ENCODE measurements around the gene ANKRD63. TPM values are rescaled to one million over a fixed set of nuclear protein-coding genes. Genes with fewer than 3 reads are reported as not detected.

The ANKRD63 gene
- total RNA-seq, 1 donor: not detected

DNA sequence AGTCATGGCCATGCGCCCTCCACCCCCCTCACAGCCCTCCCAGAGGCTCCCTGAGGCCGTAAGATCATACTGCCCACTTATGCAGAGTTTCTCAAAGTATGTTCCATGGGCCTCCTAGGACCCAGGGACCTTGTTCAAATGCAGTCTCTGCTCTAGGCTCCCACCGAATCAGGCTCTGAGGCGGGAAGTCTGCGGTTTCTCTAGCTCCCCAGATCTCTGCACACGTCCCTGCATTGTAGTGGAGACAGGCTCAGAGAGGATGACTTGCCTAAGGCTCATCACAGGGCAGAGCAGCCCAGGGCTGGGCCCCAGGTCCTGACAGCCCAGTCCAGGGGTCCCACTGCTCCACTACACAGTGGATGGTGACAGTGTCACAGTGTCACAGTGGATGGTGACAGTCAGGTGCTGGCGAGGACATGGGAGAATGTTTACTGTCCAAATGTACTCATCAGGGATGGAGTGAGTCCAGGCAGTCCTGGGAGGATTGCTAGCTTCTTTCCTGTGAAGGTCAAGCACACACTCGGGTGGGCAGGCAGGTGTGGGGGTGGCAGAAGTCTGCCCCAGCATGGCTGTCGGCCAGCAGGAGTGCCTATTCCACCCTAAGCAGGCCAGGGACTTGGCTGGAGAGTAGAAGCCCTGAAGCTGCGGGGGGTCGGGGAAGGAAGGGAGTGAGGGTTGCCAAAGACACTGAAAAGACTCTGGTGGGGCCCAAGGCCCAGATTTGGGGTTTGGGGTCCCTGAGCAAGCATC, 12.4 kb downstream of the ANKRD63 start:
- TF ChIP-seq, protein P1, sequence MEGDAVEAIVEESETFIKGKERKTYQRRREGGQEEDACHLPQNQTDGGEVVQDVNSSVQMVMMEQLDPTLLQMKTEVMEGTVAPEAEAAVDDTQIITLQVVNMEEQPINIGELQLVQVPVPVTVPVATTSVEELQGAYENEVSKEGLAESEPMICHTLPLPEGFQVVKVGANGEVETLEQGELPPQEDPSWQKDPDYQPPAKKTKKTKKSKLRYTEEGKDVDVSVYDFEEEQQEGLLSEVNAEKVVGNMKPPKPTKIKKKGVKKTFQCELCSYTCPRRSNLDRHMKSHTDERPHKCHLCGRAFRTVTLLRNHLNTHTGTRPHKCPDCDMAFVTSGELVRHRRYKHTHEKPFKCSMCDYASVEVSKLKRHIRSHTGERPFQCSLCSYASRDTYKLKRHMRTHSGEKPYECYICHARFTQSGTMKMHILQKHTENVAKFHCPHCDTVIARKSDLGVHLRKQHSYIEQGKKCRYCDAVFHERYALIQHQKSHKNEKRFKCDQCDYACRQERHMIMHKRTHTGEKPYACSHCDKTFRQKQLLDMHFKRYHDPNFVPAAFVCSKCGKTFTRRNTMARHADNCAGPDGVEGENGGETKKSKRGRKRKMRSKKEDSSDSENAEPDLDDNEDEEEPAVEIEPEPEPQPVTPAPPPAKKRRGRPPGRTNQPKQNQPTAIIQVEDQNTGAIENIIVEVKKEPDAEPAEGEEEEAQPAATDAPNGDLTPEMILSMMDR (IDR thresholded peaks at IDR 0.05; ENCODE audit: insufficient read depth, low read depth, low read length): no peak
- H3K4me3 ChIP-seq (ENCODE audit: low read depth, low read length): no peak overlapping the region
- no peak for DNase-seq (ENCODE audit: low read depth)

DNA sequence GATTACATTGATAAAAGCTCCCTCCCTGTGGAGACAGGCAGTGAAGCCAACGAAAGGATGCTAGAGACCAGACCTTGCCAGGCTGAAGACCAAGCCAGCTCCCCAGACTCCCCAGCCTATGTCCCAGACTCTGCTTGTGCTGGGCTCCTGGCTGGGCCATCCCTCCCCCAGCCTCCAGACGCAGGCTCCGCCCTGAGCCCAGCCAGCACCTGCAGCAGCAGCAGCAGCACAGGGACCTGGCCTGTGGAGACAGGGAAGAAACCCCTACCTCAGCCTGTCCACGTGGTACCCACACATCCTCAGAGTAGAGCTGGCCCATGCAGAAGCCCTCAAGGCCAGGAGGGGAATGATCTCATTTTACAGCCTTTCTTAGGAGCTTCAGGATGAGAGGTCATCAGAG, 13.3 kb downstream of the ANKRD63 start:
- TF ChIP-seq, protein P1 (IDR thresholded peaks at IDR 0.05; ENCODE audit: insufficient read depth, low read depth, low read length): no peak
- DNase-seq (ENCODE audit: low read depth): no peak
- no peak overlapping the region for H3K4me3 ChIP-seq (ENCODE audit: low read depth, low read length)

DNA sequence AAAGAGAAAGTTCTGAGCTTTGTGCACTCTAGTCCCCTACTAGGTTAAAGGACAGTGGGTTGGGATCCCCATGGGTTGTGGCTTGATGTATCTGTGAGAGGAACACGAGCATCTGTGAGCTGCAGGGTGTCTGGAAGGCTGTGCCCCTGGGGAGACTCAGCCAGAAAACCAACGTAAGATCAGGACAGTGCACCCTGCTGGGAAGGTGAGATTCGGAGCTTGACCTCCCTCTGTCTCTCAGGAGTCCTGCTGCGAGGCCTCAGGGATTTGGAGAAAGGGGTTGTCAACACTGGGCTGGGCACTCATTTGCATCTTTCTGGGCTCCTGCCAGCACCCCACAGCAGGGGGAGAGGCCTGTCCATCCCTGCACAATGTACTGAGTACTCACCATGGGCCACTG, 15.2 kb downstream of the ANKRD63 start:
- TF ChIP-seq, protein P1 (IDR thresholded peaks at IDR 0.05; ENCODE audit: insufficient read depth, low read depth, low read length): no peak
- no peak for DNase-seq (ENCODE audit: low read depth)

DNA sequence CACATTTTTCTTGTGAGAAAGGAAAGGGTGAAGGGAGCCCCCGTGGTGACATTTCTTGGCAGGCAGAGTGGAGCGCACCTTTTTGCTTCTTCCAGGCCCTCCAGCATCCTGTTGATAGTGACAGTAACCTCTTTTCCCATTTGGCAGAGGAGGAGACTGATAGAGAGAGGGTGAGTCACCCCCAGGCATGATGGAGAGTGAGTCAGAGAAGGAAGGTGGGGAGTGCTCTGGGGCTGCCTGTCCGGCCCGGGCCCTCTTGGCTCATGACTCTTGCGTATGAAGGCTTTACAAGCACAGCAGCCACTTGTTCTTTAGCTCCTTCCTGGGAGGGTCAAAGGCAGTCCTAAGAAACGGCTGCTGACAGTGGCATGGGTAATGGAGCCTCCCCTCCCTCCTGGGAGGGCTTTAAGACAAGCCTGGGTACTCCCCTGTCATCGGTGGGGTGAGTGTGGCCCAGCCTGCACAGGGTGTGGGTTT, 16.0 kb downstream of the ANKRD63 start:
- DNase-seq (ENCODE audit: low read depth): peak; percentile 98
- TF ChIP-seq, protein P1 (IDR thresholded peaks at IDR 0.05; ENCODE audit: insufficient read depth, low read depth, low read length): no peak
- H3K4me3 ChIP-seq (ENCODE audit: low read depth, low read length): no peak overlapping the region

More for the DNA sequence above, 15.2 kb downstream of the ANKRD63 start:
- no peak overlapping the region for H3K4me3 ChIP-seq (ENCODE audit: low read depth, low read length)

DNA sequence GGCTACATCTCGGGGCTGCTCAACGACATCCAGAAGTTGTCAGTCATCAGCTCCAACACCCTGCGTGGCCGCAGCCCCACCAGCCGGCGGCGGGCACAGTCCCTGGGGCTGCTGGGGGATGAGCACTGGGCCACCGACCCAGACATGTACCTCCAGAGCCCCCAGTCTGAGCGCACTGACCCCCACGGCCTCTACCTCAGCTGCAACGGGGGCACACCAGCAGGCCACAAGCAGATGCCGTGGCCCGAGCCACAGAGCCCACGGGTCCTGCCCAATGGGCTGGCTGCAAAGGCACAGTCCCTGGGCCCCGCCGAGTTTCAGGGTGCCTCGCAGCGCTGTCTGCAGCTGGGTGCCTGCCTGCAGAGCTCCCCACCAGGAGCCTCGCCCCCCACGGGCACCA, 17.0 kb downstream of the ANKRD63 start:
- H3K4me3 ChIP-seq (ENCODE audit: low read depth, low read length): no peak overlapping the region
- no peak for DNase-seq (ENCODE audit: low read depth)
- TF ChIP-seq, protein P1 (IDR thresholded peaks at IDR 0.05; ENCODE audit: insufficient read depth, low read depth, low read length): no peak

DNA sequence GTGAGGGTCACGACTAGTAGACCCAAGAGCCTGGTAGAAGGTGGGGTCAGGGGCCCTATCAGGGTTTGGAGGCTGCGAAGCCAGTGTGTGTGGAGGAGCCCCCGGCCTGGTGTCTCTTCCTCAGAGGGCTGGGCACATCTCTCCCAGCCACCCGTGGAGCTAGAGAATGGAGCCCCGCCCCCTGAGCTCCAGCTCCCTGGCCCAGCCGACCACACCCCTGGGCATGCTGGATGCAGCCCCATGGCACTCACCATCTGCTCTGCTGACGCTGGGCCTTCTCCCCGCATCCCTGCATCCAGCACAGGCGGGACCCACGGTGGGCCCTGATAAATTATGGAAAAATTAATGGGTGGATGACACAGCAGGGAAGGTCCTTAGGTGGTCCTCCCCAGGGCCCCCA, 17.5 kb downstream of the ANKRD63 start:
- DNase-seq (ENCODE audit: low read depth): no peak
- H3K4me3 ChIP-seq (ENCODE audit: low read depth, low read length): no peak overlapping the region
- TF ChIP-seq, protein P1 (IDR thresholded peaks at IDR 0.05; ENCODE audit: insufficient read depth, low read depth, low read length): no peak

Data from fibroblast of villous mesenchyme (primary cell).